Neuronal stem cell (in vitro differentiated cells): ENCODE results near the gene DUT.
A peak's percentile ranks its signal among the peaks of the same experiment; 100 is the strongest.

Source experiments
- DNase-seq: peaks from one replicate; pipeline ENCODE4 v3.0.0-alpha.2; 2013; ENCODE audit warnings: low spot score
- H2AFZ ChIP-seq: one replicate; pipeline ENCODE4 v1.6.1; 2013; ENCODE audit warnings: mild to moderate bottlenecking, low read length, inconsistent platforms
- H2AK5ac ChIP-seq: 2 replicates; pipeline ENCODE4 v1.6.1; 2013; ENCODE audit warnings: low read depth, mild to moderate bottlenecking, inconsistent platforms, low read length, moderate library complexity, mixed read lengths
- H2BK120ac ChIP-seq: 2 replicates; pipeline ENCODE4 v1.6.1; 2013; ENCODE audit warnings: low read depth, mild to moderate bottlenecking, inconsistent platforms, low read length, moderate library complexity, mixed read lengths
- H2BK12ac ChIP-seq: one replicate; pipeline ENCODE4 v1.6.1; 2013; ENCODE audit warnings: low read length, inconsistent platforms
- H2BK15ac ChIP-seq: 2 replicates; pipeline ENCODE4 v1.6.1; 2013; ENCODE audit warnings: mild to moderate bottlenecking, low read length, inconsistent platforms, mixed read lengths
- H2BK5ac ChIP-seq: one replicate; pipeline ENCODE4 v1.6.1; 2013; ENCODE audit warnings: inconsistent platforms, mild to moderate bottlenecking, low read length, moderate library complexity
- H3K14ac ChIP-seq: one replicate; pipeline ENCODE4 v1.6.1; 2013; ENCODE audit warnings: low read length, inconsistent platforms
- H3K18ac ChIP-seq: 2 replicates; pipeline ENCODE4 v1.6.1; 2013; ENCODE audit warnings: low read length, inconsistent platforms
- H3K23ac ChIP-seq: 2 replicates; pipeline ENCODE4 v1.6.1; 2013; ENCODE audit warnings: low read depth, mild to moderate bottlenecking, mixed read lengths, low read length, inconsistent platforms; ENCODE audit not compliant: poor library complexity
- H3K27ac ChIP-seq: replicated peaks from 3 replicates; pipeline ENCODE4 v1.5.1; 2013; ENCODE audit warnings: low read length, inconsistent platforms
- H3K27me3 ChIP-seq, 3 experiments: 2 replicates each; pipeline ENCODE4 v1.6.1; 2013; ENCODE audit warnings: low read length in 3 of 3, mild to moderate bottlenecking in 2 of 3, inconsistent platforms in 1 of 3, low read depth in 1 of 3, mixed read lengths in 1 of 3, moderate library complexity in 1 of 3; ENCODE audit not compliant: control insufficient read depth in 3 of 3, insufficient read depth in 3 of 3
- H3K36me3 ChIP-seq, 2 donors: replicated peaks in 1 of 2; 2 replicates each; pipeline ENCODE4 v1.6.1; 2013; ENCODE audit warnings: low read length in 2 of 2; ENCODE audit not compliant: control insufficient read depth in 2 of 2, insufficient read depth in 2 of 2
- H3K4ac ChIP-seq: 2 replicates; pipeline ENCODE4 v1.6.1; 2013; ENCODE audit warnings: inconsistent platforms, mild to moderate bottlenecking, low read length, moderate library complexity
- H3K4me1 ChIP-seq, 2 donors: 1 replicate in 1 of 2; 2 replicates in 1 of 2; pipeline ENCODE4 v1.6.1; 2013; ENCODE audit warnings: low read length in 2 of 2, low read depth in 1 of 2; ENCODE audit not compliant: control insufficient read depth in 2 of 2, insufficient read depth in 1 of 2
- H3K4me2 ChIP-seq: one replicate; pipeline ENCODE4 v1.6.1; 2013; ENCODE audit warnings: mild to moderate bottlenecking, low read length, inconsistent platforms; ENCODE audit not compliant: insufficient read depth, poor library complexity, severe bottlenecking
- H3K4me3 ChIP-seq, 2 donors: 2 replicates each; pipeline ENCODE4 v1.5.1; 2013; ENCODE audit warnings: low read length in 2 of 2, mild to moderate bottlenecking in 2 of 2, inconsistent platforms in 1 of 2, moderate library complexity in 1 of 2
- H3K79me1 ChIP-seq: one replicate; pipeline ENCODE4 v1.6.1; 2013; ENCODE audit warnings: low read depth, mild to moderate bottlenecking, inconsistent platforms, low read length, moderate library complexity
- H3K9ac ChIP-seq: one replicate; pipeline ENCODE4 v1.6.1; 2013; ENCODE audit warnings: mild to moderate bottlenecking, low read depth, low read length, inconsistent platforms; ENCODE audit not compliant: poor library complexity
- H3K9me3 ChIP-seq, 2 donors: replicated peaks in 1 of 2; 2 replicates each; pipeline versions ENCODE3 to v1.6.1; 2013; ENCODE audit warnings: low read length in 2 of 2, mild to moderate bottlenecking in 2 of 2, inconsistent platforms in 1 of 2, low read depth in 1 of 2, mixed read lengths in 1 of 2, moderate library complexity in 1 of 2; ENCODE audit not compliant: control insufficient read depth in 2 of 2, insufficient read depth in 1 of 2
- H4K8ac ChIP-seq: one replicate; pipeline ENCODE4 v1.6.1; 2013; ENCODE audit warnings: low read depth, mild to moderate bottlenecking, inconsistent platforms, low read length, moderate library complexity
- H4K91ac ChIP-seq: one replicate; pipeline ENCODE4 v1.6.1; 2013; ENCODE audit warnings: low read length, low read depth, mild to moderate bottlenecking, inconsistent platforms; ENCODE audit not compliant: poor library complexity
- WGBS, 2 donors: extraction: QIAGEN DNeasy Blood & Tissue Kit; methylation state at CpG; one replicate each; pipeline ENCODE4 v1.1.7; 2013; ENCODE audit warnings: missing lambda C conversion rate in 2 of 2, mixed read lengths in 1 of 2; ENCODE audit not compliant: insufficient read length in 2 of 2, insufficient replicate concordance in 1 of 2; ENCODE audit errors: extremely low coverage in 2 of 2; 5-methylcytosine and 5-hydroxymethylcytosine counted together

The DUT gene

DNA sequence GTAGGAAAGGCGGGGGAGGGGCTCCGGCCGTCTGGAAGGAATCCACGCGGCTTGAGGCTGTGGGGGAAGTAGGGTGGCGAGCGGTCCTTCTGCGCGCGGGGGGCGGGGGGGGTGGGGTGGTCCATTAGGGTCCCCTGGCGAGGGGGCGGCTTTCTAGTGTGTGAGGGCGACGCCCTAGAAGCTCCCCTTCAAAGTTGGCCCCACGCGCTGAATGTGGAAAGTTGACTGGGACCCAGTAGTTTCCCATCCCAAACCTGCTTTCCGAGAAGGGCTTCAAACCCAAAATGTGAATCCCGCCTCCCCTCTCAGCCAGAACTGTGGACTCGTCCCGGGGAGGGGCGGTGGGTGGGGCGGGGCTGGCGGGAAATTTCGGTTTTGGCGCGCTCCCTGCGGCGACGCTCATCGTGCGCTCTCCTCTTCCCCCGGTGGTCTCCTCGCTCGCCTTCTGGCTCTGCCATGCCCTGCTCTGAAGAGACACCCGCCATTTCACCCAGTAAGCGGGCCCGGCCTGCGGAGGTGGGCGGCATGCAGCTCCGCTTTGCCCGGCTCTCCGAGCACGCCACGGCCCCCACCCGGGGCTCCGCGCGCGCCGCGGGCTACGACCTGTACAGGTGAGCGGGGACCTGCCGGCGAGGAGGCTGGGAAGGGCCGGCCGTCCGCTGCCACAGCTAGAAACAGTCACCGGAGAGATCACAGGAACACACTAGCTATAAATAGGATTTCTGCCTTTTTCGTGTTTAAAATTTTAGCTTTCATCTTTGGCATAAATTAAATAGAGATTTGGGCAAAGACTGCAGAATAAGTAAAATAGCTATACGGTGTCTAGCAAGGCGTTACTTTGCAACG lies 790 bp downstream of the DUT start:
- Histone ChIP-seq H4K91ac (no peak overlapping the region), H3K14ac (no peak overlapping the region), H2BK120ac (no peak overlapping the region), H3K27ac (peak overlapping the region; percentile 90), H2AK5ac (no peak overlapping the region), H2BK12ac (no peak overlapping the region), H3K36me3 (peaks cover 3 to 35% of the 10 kb centered on the region in 2 donors), H2BK15ac (no peak overlapping the region), H4K8ac (no peak overlapping the region), H2BK5ac (peak overlapping the region; percentile 95), H3K4me3 (peak overlapping the region; percentile 90 to 97), H3K9me3 (no peaks in the 10 kb centered on the region), H3K9ac (peak overlapping the region; percentile 97), H3K18ac (peak overlapping the region; percentile 99), H3K23ac (peak overlapping the region; percentile 98), H2AFZ (peak overlapping the region; percentile 98), H3K27me3 (no peaks in the 10 kb centered on the region), H3K4me2 (peak overlapping the region; percentile 100), H3K4me1 (peaks cover 3 to 8% of the 10 kb centered on the region in 2 donors), H3K79me1 (peaks cover 6% of the 10 kb centered on the region), H3K4ac (peak overlapping the region; percentile 2)
- no peak for DNase-seq
- no CpG with 5 or more reads among the region's 64 CpGs for WGBS, 2 donors

- no CpG with 5 or more reads among the region's 9 CpGs for WGBS, 2 donors
- no peak overlapping the region for H3K27ac ChIP-seq
- H3K4me2 ChIP-seq: peak overlapping the region; percentile 100
- no peak overlapping the region for H3K14ac ChIP-seq
- H3K4me3 ChIP-seq: peak overlapping the region; percentile 90 to 97
- no peak overlapping the region for H3K9ac ChIP-seq
- no peak overlapping the region for H4K8ac ChIP-seq
- peaks cover 3 to 8% of the 10 kb centered on the region in 2 donors for H3K4me1 ChIP-seq
- peaks cover 3 to 41% of the 10 kb centered on the region in 2 donors for H3K36me3 ChIP-seq
- no peak overlapping the region for H2BK120ac ChIP-seq
- no peak overlapping the region for H2BK12ac ChIP-seq
- DNase-seq: no peak
- no peak overlapping the region for H4K91ac ChIP-seq
- H3K9me3 ChIP-seq: no peaks in the 10 kb centered on the region
- H2BK5ac ChIP-seq: no peak overlapping the region
- H3K18ac ChIP-seq: no peak overlapping the region
- no peak overlapping the region for H3K4ac ChIP-seq
- peaks cover 6% of the 10 kb centered on the region for H3K79me1 ChIP-seq
- no peak overlapping the region for H2AK5ac ChIP-seq
- H3K23ac ChIP-seq: no peak overlapping the region
- H3K27me3 ChIP-seq: no peaks in the 10 kb centered on the region
- H2BK15ac ChIP-seq: no peak overlapping the region
- peak overlapping the region; percentile 98 for H2AFZ ChIP-seq
Measured at GRCh38 chr15:48332642-48333034, 1.4 kb downstream of the DUT start.

DNA sequence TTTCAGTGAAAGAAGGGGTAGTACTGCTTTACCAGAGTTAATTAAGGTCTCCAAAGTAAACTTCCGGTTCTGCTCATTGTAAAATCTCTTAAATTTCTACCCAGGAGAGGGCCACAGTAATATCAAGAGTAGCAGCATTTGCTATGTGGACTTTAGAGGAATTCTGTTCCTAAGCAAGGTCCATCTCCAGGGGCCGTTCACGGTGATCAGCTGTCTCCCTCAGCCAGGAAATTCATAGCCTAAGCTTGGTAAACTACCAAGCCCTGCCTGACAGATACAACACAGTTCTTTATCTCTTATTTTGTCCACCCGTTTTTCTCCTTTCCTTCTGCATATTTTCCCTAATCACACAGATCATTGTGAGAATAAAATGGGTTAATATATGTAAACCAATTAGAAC lies 2.3 kb downstream of the DUT start:
- H3K9me3 ChIP-seq: no peaks in the 10 kb centered on the region
- no peak overlapping the region for H2AFZ ChIP-seq
- H4K8ac ChIP-seq: no peak overlapping the region
- H3K36me3 ChIP-seq: peaks cover 3 to 50% of the 10 kb centered on the region in 2 donors
- no CpG with 5 or more reads among the region's 4 CpGs for WGBS, 2 donors
- no peak overlapping the region for H3K9ac ChIP-seq
- H3K4ac ChIP-seq: no peak overlapping the region
- H3K4me3 ChIP-seq: no peak overlapping the region
- H4K91ac ChIP-seq: no peak overlapping the region
- no peak overlapping the region for H3K27ac ChIP-seq
- no peak overlapping the region for H3K18ac ChIP-seq
- no peaks in the 10 kb centered on the region for H3K27me3 ChIP-seq
- H3K4me2 ChIP-seq: no peak overlapping the region
- no peak overlapping the region for H3K23ac ChIP-seq
- H3K4me1 ChIP-seq: peaks cover 3 to 8% of the 10 kb centered on the region in 2 donors
- H2AK5ac ChIP-seq: no peak overlapping the region
- DNase-seq: no peak
- H2BK12ac ChIP-seq: no peak overlapping the region
- H3K79me1 ChIP-seq: peaks cover 4% of the 10 kb centered on the region
- H2BK15ac ChIP-seq: no peak overlapping the region
- H2BK120ac ChIP-seq: no peak overlapping the region
- no peak overlapping the region for H2BK5ac ChIP-seq
- H3K14ac ChIP-seq: no peak overlapping the region

- H3K36me3 ChIP-seq: peaks cover 3 to 58% of the 10 kb centered on the region in 2 donors
- no CpG with 5 or more reads among the region's 2 CpGs for WGBS, 2 donors
Measured at GRCh38 chr15:48334260-48334659, 3.0 kb downstream of the DUT start.

More at GRCh38 chr15:48334260-48334659, 3.0 kb downstream of the DUT start:
- Histone ChIP-seq H3K27ac (no peak overlapping the region), H3K4me3 (no peak overlapping the region), H3K4me1 (peaks cover 3 to 8% of the 10 kb centered on the region in 2 donors), H2BK15ac (no peak overlapping the region), H3K4ac (no peak overlapping the region), H2AK5ac (no peak overlapping the region), H3K4me2 (no peak overlapping the region), H3K18ac (no peak overlapping the region), H3K23ac (no peak overlapping the region), H3K79me1 (peaks cover 4% of the 10 kb centered on the region), H3K14ac (no peak overlapping the region), H4K91ac (no peak overlapping the region), H2BK5ac (no peak overlapping the region), H4K8ac (no peak overlapping the region), H3K9me3 (no peaks in the 10 kb centered on the region), H2BK12ac (no peak overlapping the region), H3K27me3 (no peaks in the 10 kb centered on the region), H2BK120ac (no peak overlapping the region), H2AFZ (no peak overlapping the region), H3K9ac (no peak overlapping the region)
- no peak for DNase-seq
